GM23338 (cell line): ENCODE measurements around the gene EEIG2. TPM values are rescaled to one million over a fixed set of nuclear protein-coding genes. Genes with fewer than 3 reads are reported as not detected.

Source experiments
- ATAC-seq: fragments of 200-7000 bp; cut with Tn5 transposase; 3 replicates; pipeline ENCODE4 v1.9.1; 2020
- DNase-seq: peaks from one replicate; pipeline ENCODE4 v3.0.0-alpha.2; 2015; ENCODE audit warnings: low spot score
- H2AFZ ChIP-seq: fragments of 200-600 bp; sonication (generic); 2 replicates; pipeline ENCODE4 v1.8.0; 2016; ENCODE audit warnings: antibody characterized with exemption, mild to moderate bottlenecking, moderate library complexity
- H3F3A ChIP-seq: fragments of 200-600 bp; sonication (generic); replicated peaks from 2 replicates; pipeline ENCODE4 v1.8.0; 2017; ENCODE audit warnings: antibody characterized with exemption, mixed run types, low read depth
- H3K27ac ChIP-seq: fragments of 200-600 bp; sonication (generic); 2 replicates; pipeline ENCODE4 v1.6.1; 2016; ENCODE audit warnings: low read depth
- H3K27me3 ChIP-seq: fragments of 200-600 bp; sonication (generic); 2 replicates; pipeline ENCODE4 v1.8.0; 2016; ENCODE audit warnings: mild to moderate bottlenecking, mixed run types, moderate library complexity; ENCODE audit not compliant: insufficient read depth
- H3K36me3 ChIP-seq: fragments of 200-600 bp; sonication (generic); 2 replicates; pipeline ENCODE4 v1.8.0; 2016; ENCODE audit warnings: mild to moderate bottlenecking; ENCODE audit not compliant: insufficient read depth
- H3K4me1 ChIP-seq: fragments of 200-600 bp; sonication (generic); 2 replicates; pipeline ENCODE4 v1.8.0; 2016; ENCODE audit warnings: mild to moderate bottlenecking, moderate library complexity; ENCODE audit not compliant: insufficient read depth
- H3K4me2 ChIP-seq: fragments of 200-600 bp; sonication (generic); 2 replicates; pipeline ENCODE4 v1.7.1; 2017; ENCODE audit warnings: mixed run types
- H3K4me3 ChIP-seq: fragments of 200-600 bp; sonication (generic); 2 replicates; pipeline ENCODE4 v1.6.1; 2016; ENCODE audit warnings: mixed run types
- H3K79me2 ChIP-seq: fragments of 200-600 bp; sonication (generic); replicated peaks from 2 replicates; pipeline ENCODE4 v1.8.0; 2017; ENCODE audit warnings: mild to moderate bottlenecking; ENCODE audit not compliant: insufficient read depth
- H3K9me2 ChIP-seq: fragments of 200-600 bp; sonication (generic); 2 replicates; pipeline ENCODE4 v1.8.0; 2017; ENCODE audit not compliant: insufficient read depth
- H4K20me1 ChIP-seq: fragments of 200-600 bp; sonication (generic); replicated peaks from 2 replicates; pipeline ENCODE4 v1.8.0; 2017; ENCODE audit warnings: mild to moderate bottlenecking; ENCODE audit not compliant: insufficient read depth
- H3K27ac Mint-ChIP-seq: 2 replicates; pipeline ENCODE4 v1.8.0; 2020; ENCODE audit warnings: inconsistent platforms, mild to moderate bottlenecking, moderate library complexity, mixed read lengths
- H3K27me3 Mint-ChIP-seq: 3 replicates; pipeline ENCODE4 v1.8.0; 2022; ENCODE audit warnings: low read depth, mild to moderate bottlenecking, moderate library complexity, mixed read lengths, inconsistent platforms; ENCODE audit not compliant: insufficient read depth, poor library complexity
- H3K36me3 Mint-ChIP-seq: 3 replicates; pipeline ENCODE4 v1.8.0; 2021; ENCODE audit warnings: low read depth, mild to moderate bottlenecking, inconsistent platforms, moderate library complexity, mixed read lengths
- H3K4me1 Mint-ChIP-seq: 3 replicates; pipeline ENCODE4 v1.8.0; 2020; ENCODE audit warnings: mild to moderate bottlenecking, inconsistent platforms, mixed read lengths
- H3K4me3 Mint-ChIP-seq: 3 replicates; pipeline ENCODE4 v1.8.0; 2021; ENCODE audit warnings: moderate library complexity, mild to moderate bottlenecking, inconsistent platforms, mixed read lengths
- H3K9me3 Mint-ChIP-seq: 3 replicates; pipeline ENCODE4 v1.8.0; 2020; ENCODE audit warnings: moderate library complexity, mild to moderate bottlenecking, inconsistent platforms, mixed read lengths
- CREB1 ChIP-seq: fragments of 250-450 bp; sonication (Bioruptor Pico); IDR thresholded peaks from 2 replicates; pipeline ENCODE4 v1.5.0; 2020; ENCODE audit warnings: low read depth, mild to moderate bottlenecking, moderate library complexity
- CTCF ChIP-seq, 2 experiments: fragments of 200-600 bp in 1 of 2; sonication (generic) in 1 of 2; conservative IDR thresholded peaks; 2 replicates each; pipeline versions ENCODE4 v1.5.1 to v1.6.1; 2016 to 2017; ENCODE audit warnings: antibody characterized with exemption in 2 of 2, low read depth in 2 of 2, mild to moderate bottlenecking in 2 of 2, moderate library complexity in 1 of 2
- ETS1 ChIP-seq: IDR thresholded peaks from 2 replicates; pipeline ENCODE4 v1.6.1; 2016; ENCODE audit warnings: antibody characterized with exemption
- POLR2AphosphoS5 ChIP-seq: IDR thresholded peaks from 2 replicates; pipeline ENCODE4 v1.6.1; 2016; ENCODE audit warnings: antibody characterized with exemption, low read depth
- ZNF114 ChIP-seq: fragments of 250-450 bp; sonication (Bioruptor Pico); IDR thresholded peaks from 2 replicates; pipeline ENCODE4 v1.5.0; 2020; ENCODE audit warnings: mild to moderate bottlenecking, moderate library complexity
- ZNF331 ChIP-seq: fragments of 250-450 bp; sonication (Bioruptor Pico); IDR thresholded peaks from 2 replicates; pipeline ENCODE4 v1.5.0; 2020; ENCODE audit warnings: low read depth, mild to moderate bottlenecking, moderate library complexity
- ZNF462 ChIP-seq: fragments of 250-450 bp; sonication (Bioruptor Pico); IDR thresholded peaks from 2 replicates; pipeline ENCODE4 v1.5.0; 2020; ENCODE audit warnings: mild to moderate bottlenecking, moderate library complexity
- polyA plus RNA-seq: library from polyadenylated mRNA; unstranded; fragments of >200 nt; fragmentation: Nextera tagmentation; extraction: Ambion mirVana; gene quantifications from 2 replicates; pipeline ENCODE4 v1.2.1, GENCODE V29; 2016
- total RNA-seq: library from RNA; depleted of rRNA; stranded (reverse); fragments of >200 nt; shearing (Covaris generic); gene quantifications from 2 replicates; pipeline ENCODE4 v1.2.3, GENCODE V29; 2014

Gene EEIG2
- total and polyA plus RNA-seq, 2 experiments from 2014 or later = 7.9 to 44.5 TPM

GRCh38 chr1:108551137-108551862 is 8.6 kb upstream of the EEIG2 start (continued):
- TF ChIP-seq ZNF462 (CRISPR knock-in tag) (no peak), ZNF331 (CRISPR knock-in tag) (no peak)

- H3K4me1 Mint-ChIP-seq = peaks cover 6% of the 10 kb centered on the region; the same call in 2 of the 3 replicates
- TF ChIP-seq ZNF114 (CRISPR knock-in tag) (no peak), POLR2AphosphoS5 (no peak), CREB1 (no peak), CTCF (conservative IDR thresholded peaks at IDR 0.05; ENCODE audit: low read depth in 2 of 2) (no peak), ETS1 (no peak)
Measured at GRCh38 chr1:108553905-108554304, 6.0 kb upstream of the EEIG2 start.

More at GRCh38 chr1:108553905-108554304, 6.0 kb upstream of the EEIG2 start:
- Mint-ChIP-seq H3K27ac (no peak overlapping the region), H3K36me3 (no peaks in the 10 kb centered on the region), H3K4me3 (no peak overlapping the region), H3K27me3 (no peaks in the 10 kb centered on the region), H3K9me3 (no peaks in the 10 kb centered on the region)
- H3K4me1 ChIP-seq = peaks cover 14% of the 10 kb centered on the region
- no peak overlapping the region for H3K27ac ChIP-seq
- H4K20me1 ChIP-seq = no peaks in the 10 kb centered on the region
- no peaks in the 10 kb centered on the region for H3K27me3 ChIP-seq
- H3K9me2 ChIP-seq = no peaks in the 10 kb centered on the region
- H2AFZ ChIP-seq = no peak overlapping the region
- no peaks in the 10 kb centered on the region for H3K36me3 ChIP-seq
- ATAC-seq (no peak), DNase-seq (no peak)
- H3K4me2 ChIP-seq = no peak overlapping the region
- no peaks in the 10 kb centered on the region for H3F3A ChIP-seq
- H3K79me2 ChIP-seq = no peaks in the 10 kb centered on the region
- H3K4me3 ChIP-seq = no peak overlapping the region
